NCI-H82 treated with DMSO at 0.1 percent for 48 hours (cell line): Measurements from ENCODE around the gene TMEM147.

Source experiments
- DNase-seq: peaks from one replicate; lab custom pipeline; 2025; ENCODE audit not compliant: unreplicated experiment; lab: John Stamatoyannopoulos, UW

Gene TMEM147

GRCh38 chr19:35518313-35518712, 27.1 kb upstream of the TMEM147 start:
- no peak for DNase-seq

DNA sequence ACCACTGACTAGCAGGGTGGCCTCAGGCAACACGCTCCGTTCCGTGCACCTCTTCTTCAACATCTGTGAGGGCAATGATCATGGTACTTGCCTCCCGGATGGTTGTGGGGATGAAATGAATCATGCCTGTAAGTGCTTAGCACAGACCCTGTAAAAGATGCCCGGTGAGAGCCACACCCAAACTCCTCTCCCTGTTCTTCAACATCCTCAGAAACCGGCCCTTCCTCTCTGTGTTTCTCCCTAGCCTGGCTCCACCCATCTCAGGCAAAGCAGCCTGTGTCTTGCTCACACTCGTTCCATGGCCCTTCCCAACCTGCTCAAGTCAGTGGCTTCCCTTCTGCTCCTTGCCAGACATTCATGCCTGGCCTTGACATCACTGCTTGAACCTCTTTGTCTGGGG, 26.1 kb upstream of the TMEM147 start:
- DNase-seq: no peak

DNA sequence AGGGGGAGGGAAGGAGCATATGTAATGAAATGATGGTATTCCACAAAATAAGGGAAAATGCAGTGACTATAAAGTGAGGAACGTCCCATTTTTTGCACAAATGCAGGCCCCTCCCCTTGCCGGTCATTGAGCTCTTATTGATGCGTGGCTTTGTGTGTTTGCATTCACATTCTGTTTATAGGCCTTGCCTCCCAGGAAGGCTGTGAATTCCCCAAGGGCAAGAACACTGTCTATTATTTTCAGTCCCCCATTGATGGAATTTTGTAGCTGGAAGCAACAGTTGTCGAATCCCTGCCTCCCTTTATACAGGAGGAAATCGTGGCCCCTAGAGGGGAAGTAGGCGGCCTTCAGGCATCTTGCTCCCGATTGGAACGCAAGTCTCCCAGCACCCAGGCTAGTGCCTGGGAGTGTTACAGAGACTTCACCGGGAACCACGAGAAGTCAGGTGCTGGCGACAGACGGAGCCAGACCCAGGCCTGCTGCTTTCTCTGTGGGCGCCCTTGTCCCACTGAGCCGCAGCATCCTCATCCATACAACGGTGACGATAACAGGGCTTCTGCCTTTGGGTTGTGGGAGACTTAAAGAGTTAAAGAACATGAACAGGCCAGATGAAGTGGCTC, 24.2 kb upstream of the TMEM147 start:
- no peak for DNase-seq

- no peak for DNase-seq
Measured at GRCh38 chr19:35522745-35523327, 22.6 kb upstream of the TMEM147 start.

DNA sequence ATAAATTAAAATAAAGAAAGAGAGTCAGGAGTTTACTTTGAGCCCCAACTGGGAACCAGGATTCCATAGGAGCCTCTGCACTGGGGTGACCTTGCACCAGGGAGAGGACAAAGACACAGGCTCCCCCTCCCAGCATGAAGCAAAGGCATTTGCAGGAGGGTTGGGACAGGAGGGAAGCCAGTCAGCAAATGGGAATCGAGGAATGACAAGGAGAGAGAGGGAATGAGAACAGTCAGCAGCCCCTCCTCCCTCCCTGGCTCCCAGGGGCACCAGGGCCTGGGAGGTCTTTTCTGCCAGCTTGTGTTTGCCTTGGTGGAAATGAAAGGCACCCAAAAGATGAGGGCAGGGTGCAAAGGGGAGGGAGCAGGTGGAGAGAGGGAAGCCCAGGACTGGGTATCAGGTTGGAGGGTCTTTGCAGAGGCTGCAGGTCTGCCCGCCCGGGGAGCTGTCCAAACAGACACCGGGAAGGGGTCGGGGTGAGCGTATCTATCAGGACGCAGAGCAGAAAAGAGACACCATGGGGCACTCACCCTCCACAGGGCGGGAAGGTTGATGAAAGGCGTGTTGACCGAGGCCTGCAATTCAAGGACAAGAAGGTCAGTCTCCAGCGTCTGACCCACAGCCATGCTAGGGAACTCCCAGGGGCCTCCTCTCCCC, 21.1 kb upstream of the TMEM147 start:
- DNase-seq: no peak

- DNase-seq: no peak
Measured at GRCh38 chr19:35525873-35526272, 19.6 kb upstream of the TMEM147 start.

DNA sequence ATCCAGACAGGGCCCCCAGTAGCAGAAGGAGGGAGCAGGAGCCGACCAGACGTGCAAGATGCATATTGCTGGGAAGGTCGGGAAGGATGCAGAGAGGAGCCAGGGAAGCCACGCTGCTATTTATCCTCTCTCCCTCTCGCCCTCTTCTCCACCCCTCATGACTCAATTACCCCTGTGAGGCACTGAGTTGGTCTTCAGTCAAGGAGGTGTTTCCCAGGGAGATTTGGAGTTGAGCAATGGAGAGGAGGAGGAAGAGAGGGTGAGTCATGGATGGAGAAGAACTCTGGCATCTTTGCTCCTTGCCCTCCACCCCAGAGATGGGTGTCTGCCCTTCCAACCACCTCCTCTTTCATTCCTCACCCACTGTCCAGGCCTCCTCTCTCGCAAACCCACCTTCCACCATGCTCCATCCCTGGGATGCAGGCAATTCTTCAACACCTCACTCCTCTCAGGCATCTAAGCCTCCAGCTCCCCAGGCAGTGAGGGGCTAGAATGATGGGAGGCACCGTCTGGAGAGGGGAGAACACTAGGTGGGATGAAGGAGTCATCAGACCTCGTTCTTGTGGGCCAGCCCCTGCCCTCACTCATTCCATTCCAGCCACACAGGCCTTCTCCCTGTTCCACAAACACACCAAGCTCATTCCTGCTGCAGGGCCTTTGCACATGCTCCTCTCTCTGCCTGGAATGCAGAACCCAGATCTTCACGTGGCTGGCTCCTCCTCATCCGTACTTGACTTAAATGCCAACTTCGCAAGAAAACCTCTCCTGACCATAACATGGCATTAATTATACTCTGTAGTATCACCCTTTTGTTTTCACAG, 17.0 kb upstream of the TMEM147 start, which contains the start of gene SBSN:
SBSN (minus strand) TSS at position 94 of the 821 bp plus-strand sequence; CDS start at position 64, 30 bp downstream.
- no peak for DNase-seq

DNA sequence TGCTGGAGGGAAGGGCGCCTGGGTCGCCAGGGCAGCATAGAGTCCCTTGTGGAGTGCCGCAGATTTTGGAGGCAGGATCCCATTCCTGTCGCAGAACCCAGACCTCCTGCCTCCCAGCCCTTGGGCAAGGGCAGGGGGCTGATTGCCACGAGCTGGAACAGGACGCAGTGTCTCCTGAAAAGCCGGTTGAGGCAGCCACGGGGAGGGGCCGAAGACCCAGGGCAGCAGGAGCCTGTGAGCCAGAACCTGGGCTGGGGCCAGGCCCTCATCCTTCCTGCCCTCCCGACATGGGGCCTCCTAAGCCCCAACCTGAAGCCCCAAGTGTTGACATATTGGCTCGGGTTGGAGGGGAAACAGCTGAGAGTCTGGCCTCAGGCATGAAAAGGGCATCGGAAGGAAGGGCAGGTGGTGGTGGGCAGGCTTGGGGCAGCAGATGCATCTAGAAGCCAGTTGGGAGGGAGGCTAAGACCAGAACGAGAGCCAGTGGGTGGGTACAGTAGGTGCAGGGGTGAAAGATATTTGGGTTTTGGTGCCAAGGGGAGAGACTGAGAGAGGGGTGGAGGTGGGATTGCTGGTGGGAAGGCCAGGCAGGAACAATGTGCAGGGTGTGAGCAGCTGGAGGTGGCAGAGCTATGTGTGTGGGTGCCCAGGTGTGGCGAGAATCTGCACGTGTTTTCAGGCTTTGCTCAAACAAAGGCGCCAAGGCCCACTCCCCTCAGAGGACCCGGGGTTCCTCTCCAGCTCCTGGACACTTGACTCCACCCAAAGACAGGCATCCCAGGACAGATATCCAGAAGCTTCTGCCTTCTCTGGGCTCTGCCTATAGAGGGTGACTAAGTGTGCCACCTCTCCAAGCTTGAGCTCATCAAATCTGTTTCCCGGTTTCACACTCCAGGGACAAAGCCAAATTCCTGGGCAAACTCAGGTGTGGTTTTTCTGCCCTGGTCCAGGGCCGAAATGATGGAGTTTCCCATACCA, 15.9 kb upstream of the TMEM147 start:
- no peak for DNase-seq

DNA sequence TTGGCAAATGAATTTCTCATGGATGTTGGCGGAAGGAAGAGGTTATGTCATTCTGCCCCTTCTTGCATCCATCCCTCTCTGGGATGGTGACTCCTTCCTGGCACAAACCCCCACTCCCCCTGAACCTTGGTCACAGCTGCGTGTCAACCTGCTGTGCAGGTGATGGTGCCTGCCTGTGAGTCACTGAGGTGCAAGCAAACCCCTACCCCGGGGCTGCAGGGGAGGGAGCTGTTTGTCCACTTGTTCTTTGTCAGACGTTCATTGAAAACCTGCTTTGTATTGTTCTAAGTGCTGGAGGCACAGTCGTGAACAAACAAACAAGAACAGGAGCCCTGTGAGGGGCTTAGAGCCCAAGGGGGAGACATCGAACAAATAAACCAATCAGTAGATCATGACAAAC, 14.1 kb upstream of the TMEM147 start:
- DNase-seq: no peak

DNA sequence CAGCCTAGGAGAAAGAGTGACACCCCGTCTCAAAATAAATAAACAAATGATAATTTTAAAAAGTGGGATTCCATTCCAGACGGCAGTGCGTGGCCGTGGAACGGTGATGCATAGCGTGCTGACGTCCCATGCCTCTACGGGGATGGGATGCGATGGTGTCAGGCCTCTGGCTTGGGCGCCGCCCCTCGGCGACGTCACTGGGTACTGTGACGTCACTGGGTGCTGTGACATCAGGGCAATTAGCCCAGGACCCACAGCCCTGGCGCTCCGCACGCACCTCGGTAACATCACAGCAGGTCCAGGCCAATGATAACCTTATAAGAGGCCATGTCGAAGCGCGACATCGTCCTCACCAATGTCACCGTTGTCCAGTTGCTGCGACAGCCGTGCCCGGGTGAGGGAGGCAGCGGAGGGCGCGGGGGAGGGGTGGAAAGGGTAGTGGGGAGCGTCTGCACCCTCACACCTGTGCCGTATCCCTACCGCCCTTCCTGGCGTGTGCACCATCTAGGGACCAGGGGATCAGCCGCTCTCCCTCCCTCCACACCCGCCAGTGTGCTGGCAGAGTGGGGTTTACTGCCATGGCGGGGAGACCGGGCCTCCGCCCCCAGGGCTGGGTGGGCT, 12.1 kb upstream of the TMEM147 start, which contains the start of gene GAPDHS:
GAPDHS (plus strand) TSS at position 256 of the 621 bp plus-strand sequence; CDS start at position 328, 72 bp downstream.
- DNase-seq: no peak

DNA sequence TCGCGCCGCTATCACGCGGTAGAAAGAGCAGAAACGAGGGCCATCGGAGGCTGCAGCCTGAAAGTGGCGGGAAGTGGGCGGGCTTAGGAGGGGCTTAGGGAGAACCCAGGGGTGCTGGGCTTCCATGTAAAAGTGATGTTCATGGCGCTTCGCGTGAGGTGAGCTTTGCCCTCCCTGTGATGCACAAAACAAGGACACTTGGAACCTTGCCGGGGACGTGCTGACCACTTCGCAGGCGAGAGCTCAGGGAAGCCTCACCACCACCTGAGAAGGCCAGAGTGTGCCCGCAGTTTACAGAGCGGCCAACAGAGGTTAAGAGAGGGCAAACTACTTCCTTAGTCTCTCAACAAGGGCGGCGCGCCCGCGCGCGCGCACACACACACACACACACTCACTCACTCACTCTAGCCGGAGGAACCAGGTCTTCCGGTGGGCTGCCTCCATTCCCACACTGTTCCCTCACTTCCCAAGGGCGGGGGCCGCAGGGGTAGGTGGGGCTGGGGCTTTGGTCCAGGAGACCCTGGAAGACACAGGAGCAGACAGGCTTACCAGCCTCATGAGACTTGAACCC, 11.5 kb upstream of the TMEM147 start:
- no peak for DNase-seq

DNA sequence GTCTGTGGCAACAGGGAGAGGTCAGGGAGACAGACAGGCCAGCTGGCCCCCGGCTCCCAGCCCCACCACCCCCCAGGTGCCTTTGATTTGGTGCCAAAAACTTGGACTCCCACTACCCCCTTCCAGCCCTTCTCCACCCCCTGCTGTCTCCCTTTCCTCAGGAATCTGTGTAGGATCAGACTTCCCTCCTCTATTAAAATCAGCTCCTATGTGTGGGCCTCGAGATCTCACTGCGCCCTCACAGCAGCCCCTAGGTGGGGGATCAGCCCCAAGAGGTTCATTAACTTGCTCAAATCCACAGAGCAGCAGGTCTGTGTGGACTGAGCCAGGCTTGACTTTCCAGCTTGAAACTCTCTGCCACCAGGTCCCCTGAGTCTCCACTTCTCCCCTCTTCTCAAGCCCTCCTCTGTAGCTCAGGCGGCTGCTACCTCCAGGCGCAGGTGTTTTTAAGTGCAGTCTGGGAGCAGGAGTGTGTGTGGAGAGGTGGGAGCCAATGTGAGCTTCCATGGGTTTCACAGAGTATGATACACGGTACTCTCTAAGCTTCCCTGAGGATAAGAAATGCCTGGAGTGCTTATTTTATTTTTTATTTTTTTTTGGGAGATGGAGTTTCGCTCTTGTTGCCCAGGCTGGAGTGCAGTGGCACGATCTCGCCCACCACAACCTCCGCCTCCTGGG, 10.5 kb upstream of the TMEM147 start:
- DNase-seq: no peak

GRCh38 chr19:35539314-35539713, 6.1 kb upstream of the TMEM147 start:
- no peak for DNase-seq

DNA sequence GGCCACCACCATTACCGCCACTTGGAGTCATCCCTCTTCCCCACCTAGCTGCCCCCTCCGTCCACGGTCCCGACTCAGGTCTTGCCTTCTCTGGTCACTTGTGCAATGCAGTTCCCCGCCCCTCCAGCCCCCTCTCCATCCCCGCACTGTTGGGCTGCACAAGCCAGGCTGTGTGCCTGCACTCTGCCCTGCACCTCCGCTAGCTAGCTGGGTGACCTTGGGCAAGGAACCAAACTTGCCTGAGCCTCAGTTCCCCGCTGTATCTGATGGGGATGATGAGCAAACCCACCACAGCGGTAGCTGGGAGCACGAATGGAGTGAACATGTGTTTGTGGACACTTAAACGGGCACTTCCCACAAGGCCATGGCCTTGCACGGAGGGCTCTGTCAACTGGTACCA, 5.6 kb upstream of the TMEM147 start:
- no peak for DNase-seq

DNA sequence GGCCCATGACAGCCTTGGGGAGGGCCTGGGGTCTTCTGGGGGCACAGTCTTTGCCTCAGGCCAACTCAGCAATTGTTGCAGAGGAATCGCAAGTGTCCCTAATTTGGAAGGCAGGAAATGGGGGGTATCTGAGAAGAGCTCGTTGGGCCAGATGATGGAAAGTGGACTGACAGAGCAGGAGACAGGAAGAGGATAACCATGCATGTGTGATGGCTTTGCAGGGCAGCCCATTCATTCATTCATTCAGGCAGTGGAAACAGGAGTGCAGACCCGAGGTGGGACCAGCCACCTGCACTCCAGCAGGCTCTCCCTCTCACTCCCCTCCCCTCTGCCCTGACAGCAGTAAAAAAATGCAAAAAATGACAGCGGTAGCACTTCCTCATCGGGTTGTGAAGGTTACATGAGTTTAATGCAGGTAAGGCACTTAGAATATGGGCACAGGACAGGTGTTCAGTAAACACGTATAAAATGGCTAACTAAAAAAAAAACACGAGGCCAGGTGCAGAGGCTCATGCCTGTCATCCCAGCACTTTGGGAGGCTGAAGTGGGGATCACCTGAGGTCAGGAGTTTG, 5.0 kb upstream of the TMEM147 start:
- no peak for DNase-seq

DNA sequence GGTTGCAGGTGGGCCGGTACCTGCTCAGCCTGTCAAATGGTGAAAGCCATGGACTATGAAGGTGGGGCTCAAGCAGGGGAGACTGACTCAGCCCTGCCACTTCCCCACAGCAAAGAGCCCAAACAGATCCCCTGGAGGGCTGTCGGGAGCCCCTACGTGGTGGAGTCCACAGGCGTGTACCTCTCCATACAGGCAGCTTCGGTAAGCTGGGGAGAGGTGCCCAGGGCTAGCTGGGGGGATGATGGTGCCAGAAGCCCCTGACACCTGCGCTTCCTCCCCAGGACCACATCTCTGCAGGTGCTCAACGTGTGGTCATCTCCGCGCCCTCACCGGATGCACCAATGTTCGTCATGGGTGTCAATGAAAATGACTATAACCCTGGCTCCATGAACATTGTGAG, 3.2 kb upstream of the TMEM147 start:
- DNase-seq: no peak

- no peak for DNase-seq
Measured at GRCh38 chr19:35543280-35544109, 1.9 kb upstream of the TMEM147 start.
